GM20431 (cell line): ENCODE results near the gene FSD1.
"Not testable (repeated sequence)": the region's sequence is repeated elsewhere in the genome, so short reads cannot be mapped to it uniquely, and the experiment has no call there.

Experiments used
- in situ Hi-C: fragments of 300-500 bp; cut with MseI, MboI; formaldehyde crosslinking; loops from one replicate; pipeline ENCODE4 v1.15.0; 2020; ENCODE audit warnings: low sequenced_read_pairs; ENCODE audit not compliant: unreplicated experiment

FSD1 gene

GRCh38 chr19:4304538-4305256, at the start of gene FSD1:
Gene FSD1, plus strand, starts transcription at chr19:4304598. Its CDS starts 149 bp downstream, at chr19:4304747.
- in situ Hi-C loops = no loop called here

- in situ Hi-C loops = no loop called here
These were observed 47.8 kb upstream of the FSD1 start for GRCh38 chr19:4256563-4256962.

- in situ Hi-C loops = no loop called here
These were observed 47.4 kb upstream of the FSD1 start for GRCh38 chr19:4257025-4257424.

- in situ Hi-C loops = no loop called here
These were observed 46.2 kb upstream of the FSD1 start for GRCh38 chr19:4258181-4258580.

GRCh38 chr19:4260613-4261191, 43.7 kb upstream of the FSD1 start:
- in situ Hi-C loops = no loop called here

- in situ Hi-C loops = no loop called here
These were observed 39.6 kb upstream of the FSD1 start for GRCh38 chr19:4264812-4265211.

GRCh38 chr19:4266253-4267000, 38.0 kb upstream of the FSD1 start:
- in situ Hi-C loops = no loop called here

- in situ Hi-C loops = no loop called here
These were observed 37.1 kb upstream of the FSD1 start for GRCh38 chr19:4267101-4267900.

GRCh38 chr19:4267901-4268815, 36.2 kb upstream of the FSD1 start:
- in situ Hi-C loops = no loop called here

GRCh38 chr19:4268816-4269430, 35.5 kb upstream of the FSD1 start:
- in situ Hi-C loops = no loop called here

GRCh38 chr19:4272894-4273293, 31.5 kb upstream of the FSD1 start:
- in situ Hi-C loops = no loop called here

GRCh38 chr19:4274321-4274686, 30.1 kb upstream of the FSD1 start:
- in situ Hi-C loops = not testable (repeated sequence)

- in situ Hi-C loops = no loop called here
These were observed 27.2 kb upstream of the FSD1 start for GRCh38 chr19:4277191-4277696.

- in situ Hi-C loops = no loop called here
These were observed 26.4 kb upstream of the FSD1 start for GRCh38 chr19:4278010-4278409.

GRCh38 chr19:4278419-4279266, 25.8 kb upstream of the FSD1 start, which contains the start of gene SHD:
Gene SHD, plus strand, starts transcription at chr19:4279266. Its CDS starts 798 bp downstream, at chr19:4280064.
- in situ Hi-C loops = no loop called here

GRCh38 chr19:4279267-4279529, 25.2 kb upstream of the FSD1 start:
- in situ Hi-C loops = no loop called here

GRCh38 chr19:4279530-4280422, 24.6 kb upstream of the FSD1 start:
- in situ Hi-C loops = no loop called here
